HG03066 (cell line): ENCODE measurements around the gene GNB5.
"Not testable (repeated sequence)": the region's sequence is repeated elsewhere in the genome, so short reads cannot be mapped to it uniquely, and the experiment has no call there.

Source experiments
- ATAC-seq: cut with Tn5 transposase; IDR thresholded peaks from one replicate; pipeline ENCODE4 v1.9.1; 2021; ENCODE audit warnings: low read depth; ENCODE audit not compliant: unreplicated experiment

GNB5 gene

DNA sequence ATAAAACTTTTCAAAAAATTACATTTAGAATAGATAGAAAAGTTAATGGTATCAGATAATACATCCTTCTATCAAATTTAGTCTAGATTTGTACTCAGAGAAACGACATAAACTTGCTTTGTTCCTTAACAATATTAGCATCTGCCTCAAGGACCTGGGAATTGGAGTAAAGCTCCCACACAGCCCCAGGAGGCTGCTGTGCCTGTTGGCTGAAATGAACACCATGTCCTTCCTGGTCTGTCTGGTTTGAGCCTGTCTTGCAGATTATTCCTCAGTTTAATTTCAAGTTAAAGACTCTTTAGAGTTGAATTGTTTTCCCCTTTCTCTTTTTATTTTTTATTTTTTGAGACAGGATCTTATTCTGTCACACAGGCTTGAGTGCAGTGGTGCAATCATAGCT is 19.4 kb downstream of the GNB5 start:
- no peak for ATAC-seq

GRCh38 chr15:52171386-52171785 is 19.8 kb downstream of the GNB5 start:
- no peak for ATAC-seq

DNA sequence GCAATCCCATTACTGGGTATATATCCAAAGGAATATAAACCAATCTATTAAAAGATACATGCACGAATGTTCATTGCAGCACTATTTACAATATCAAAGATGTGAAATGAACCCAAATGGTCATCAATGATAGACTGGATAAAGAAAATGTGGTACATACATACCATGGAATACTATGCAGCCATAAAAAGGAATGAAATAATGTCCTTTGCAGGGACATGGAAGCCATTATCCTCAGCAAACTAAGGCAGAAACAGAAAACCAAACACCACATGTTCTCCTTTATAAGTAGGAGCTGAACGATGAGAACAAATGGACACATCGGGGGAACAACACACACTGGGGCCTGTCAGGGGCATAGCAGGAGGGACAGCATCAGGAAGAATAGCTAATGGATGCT is 21.0 kb downstream of the GNB5 start:
- not testable (repeated sequence) for ATAC-seq

DNA sequence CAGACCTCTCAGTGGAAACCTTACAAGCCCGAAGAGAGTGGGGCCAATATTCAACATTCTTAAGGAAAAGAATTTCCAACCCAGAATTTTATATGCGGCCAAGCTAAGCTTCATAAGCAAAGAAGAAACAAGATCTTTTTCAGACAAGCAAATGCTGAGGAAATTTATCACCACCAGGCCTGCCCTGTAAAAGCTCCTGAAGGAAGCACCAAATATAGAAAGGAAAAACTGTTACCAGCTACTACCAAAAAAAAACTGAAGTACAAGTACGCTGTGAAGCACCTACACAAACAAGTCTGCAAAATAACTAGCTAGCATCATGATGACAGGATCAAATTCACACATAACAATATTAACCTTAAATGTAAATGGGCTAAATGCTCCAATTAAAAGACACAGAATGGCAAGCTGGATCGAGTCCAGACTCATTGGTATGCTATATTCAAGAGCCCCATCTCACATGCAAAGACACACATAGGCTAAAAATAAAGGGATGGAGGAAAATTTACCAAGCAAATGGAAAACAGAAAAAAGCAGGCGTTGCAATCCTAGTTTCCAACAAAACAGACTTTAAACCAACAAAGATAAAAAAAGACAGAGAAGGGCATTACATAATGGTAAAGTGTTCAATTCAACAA is 25.6 kb downstream of the GNB5 start:
- not testable (repeated sequence) for ATAC-seq

GRCh38 chr15:52164631-52165265 is 26.4 kb downstream of the GNB5 start:
- no peak for ATAC-seq

DNA sequence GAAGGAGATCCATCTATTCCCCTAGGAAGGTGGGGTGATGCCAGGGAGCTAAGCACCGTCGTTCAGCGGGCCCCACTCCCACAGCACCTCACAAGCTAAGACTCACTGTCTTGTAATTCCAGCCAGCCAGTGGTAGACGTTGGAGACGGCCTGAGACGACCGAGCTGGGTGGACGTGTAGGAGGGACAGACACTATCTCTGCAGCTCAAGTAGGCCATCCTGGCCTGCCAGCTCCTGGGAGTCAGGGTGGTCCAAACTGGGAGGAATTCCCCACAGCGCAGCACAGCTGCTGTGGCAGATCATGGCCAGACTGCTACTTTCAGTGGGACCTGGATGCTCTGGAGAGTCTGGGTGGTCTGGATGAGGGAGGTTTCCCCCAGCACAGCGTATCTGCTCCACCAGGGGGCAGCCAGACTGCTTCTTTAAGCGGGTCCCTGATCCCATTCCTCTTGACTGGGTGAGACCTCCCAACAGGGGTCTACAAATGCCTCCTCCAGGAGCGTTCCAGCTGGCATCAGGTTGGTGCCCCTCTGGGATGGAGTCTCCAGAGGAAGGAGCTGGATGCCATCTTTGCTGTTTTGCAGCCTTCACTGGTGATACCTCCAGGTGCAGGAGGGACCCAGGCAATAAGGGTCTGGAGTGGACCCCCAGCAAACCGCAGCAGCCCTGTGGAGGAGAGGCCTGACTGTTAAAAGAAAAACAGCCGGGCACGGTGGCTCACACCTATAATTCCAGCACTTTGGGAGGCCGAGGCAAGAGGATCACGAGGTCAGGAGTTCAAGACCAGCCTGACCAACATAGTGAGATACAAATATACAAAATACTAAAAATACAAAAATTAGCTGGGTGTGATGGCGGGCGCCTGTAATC is 27.6 kb downstream of the GNB5 start:
- no peak for ATAC-seq

DNA sequence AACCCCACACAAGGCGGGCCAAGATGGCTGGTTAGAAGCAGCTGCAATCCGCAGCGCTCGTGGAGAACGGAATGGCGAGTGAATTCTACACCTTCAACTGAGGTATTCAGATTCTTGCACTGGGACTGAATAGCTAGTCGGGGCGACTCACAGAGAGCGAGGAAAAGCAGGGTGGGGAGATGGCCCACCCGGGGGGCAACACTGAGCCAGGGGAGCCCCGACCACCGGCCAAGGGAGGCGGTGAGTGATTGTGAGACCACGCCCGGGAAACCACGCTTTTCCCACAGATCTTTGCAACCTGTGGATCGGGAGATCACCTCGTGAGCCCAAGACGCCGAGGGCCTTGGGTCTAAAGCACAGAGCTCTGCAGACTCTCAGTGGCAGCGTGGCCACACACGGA is 28.3 kb downstream of the GNB5 start:
- ATAC-seq, result no peak

- ATAC-seq, result no peak
Measured at GRCh38 chr15:52162260-52162659, 28.9 kb downstream of the GNB5 start.

GRCh38 chr15:52161406-52161966 is 29.7 kb downstream of the GNB5 start:
- no peak for ATAC-seq

DNA sequence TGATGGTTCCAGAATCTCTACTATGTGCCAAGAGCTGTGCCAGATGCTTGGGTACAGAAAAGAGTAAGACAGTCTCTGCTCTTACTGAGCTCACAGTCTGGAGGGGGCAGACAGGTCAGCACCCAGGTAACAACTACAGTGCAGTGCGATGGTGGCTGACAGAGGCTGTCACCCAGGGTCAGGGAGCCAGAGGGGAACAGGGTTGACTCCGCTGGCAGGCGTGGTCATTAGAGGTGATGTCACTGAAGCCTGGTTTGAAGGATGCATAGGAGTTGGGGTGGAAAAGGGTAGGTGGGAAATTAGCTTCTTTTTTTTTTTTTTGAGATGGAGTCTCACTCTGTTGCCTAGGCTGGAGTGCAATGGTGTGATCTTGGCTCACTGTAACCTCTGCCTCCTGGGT is 31.5 kb downstream of the GNB5 start:
- ATAC-seq, result no peak

GRCh38 chr15:52158084-52158765 is 33.0 kb downstream of the GNB5 start:
- no peak for ATAC-seq

DNA sequence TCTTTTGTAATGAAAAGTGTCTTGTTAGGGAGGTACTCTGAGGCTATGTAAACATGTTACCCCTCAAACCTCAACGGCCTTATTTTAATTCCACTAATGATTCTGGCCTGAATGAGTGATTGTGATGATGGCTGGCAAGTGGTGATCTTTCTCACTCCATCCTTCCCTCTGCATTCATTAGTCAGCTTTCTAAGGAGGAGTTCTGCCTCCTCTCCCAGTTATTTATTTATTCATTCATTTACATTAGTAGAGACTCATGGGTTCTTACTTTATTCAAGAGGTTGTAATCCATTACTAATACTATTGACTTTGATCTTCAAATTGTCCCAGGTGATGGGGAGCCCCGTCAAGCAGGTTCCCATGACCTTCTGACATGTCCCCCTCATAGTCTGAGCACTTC is 35.3 kb downstream of the GNB5 start:
- no peak for ATAC-seq

- no peak for ATAC-seq
Measured at GRCh38 chr15:52154896-52155865, 36.0 kb downstream of the GNB5 start.

GRCh38 chr15:52153900-52154895 is 37.0 kb downstream of the GNB5 start:
- ATAC-seq, result no peak

DNA sequence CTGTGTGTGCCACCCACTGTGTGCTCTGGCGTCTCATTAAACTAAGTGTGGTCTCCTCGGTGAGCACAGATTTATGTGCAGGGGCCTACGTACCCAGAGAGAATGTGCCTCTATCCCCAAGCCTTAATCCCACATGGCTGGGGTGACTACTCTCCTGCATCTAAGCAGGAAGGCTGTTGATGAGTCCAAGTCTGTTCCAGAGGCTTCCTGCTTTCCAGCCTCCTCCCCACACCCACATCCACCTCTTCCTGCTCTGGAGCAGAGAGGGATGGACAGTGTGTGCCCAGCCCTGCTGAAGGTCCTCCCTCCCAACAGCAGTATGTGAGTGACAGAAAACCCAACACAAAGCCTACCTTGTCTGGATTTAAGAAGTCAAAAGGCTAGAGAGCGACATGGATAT is 39.8 kb downstream of the GNB5 start:
- ATAC-seq, result no peak

DNA sequence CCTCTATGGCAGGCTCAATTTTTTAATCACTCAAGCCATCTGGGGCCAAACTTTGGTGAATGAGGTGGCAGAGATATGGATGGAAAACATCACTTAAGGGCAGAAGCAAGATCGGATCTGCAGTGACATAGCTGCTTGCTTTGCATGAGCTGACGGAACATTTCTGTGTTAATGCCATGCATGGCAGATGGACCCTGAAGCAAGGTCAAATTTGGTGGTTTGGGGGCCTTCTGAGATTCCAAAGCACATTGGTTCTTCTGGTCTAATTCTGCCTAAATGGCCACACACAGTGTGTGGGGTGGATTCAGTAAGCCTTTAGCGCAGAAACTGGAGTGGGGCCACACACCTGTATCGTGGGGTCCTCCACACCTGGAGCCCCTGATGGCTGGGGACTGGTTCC is 40.3 kb downstream of the GNB5 start:
- ATAC-seq, result no peak

DNA sequence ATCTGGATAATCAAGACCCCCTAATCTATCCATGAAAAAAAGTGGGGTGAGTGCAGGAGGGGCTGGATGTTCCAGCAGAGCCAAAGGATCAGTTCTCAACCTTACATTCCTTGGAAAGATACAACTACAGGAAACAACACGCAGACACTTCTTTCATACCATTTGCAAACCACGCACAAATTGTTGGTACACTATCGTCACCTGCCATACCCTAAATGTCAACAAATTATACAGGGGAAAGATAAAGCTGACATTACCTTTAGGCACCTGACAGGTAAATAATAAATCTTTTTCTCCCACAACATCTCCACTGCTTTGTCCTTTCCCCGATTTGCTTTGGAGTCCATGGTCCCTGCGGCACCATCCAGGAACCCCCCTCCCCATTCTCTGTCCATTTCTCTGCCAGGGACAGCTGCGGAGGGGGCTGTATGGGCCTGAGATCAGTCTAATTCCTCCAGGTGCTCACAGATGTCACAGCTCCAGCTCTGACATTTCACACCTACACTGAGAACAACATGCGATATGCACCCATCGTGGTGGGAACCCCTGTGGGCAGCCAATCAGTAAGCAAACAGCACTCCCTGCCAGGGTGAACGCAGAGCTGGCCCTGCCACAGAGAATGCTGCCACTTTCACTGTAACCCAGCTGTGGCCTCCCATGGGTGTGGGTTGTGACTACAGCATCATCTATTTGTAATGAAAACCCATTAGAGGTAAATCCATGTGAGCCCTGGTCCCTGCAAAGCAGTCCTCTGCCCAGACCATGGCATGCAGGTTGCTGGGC is 41.0 kb downstream of the GNB5 start:
- no peak for ATAC-seq

- ATAC-seq, result no peak
Measured at GRCh38 chr15:52148403-52148802, 42.8 kb downstream of the GNB5 start.
